Gastroesophageal sphincter (tissue), 4 donors: ENCODE measurements around the gene LIMS2. TPM values are rescaled to one million over a fixed set of nuclear protein-coding genes. Genes with fewer than 3 reads are reported as not detected.
A peak's percentile ranks its signal among the peaks of the same experiment; 100 is the strongest.

ENCODE experiments used
- ATAC-seq: fragments of 150-250 bp; one replicate; pipeline ENCODE4 v1.9.1; 2016; ENCODE audit warnings: mild to moderate bottlenecking, moderate library complexity
- H3K27ac ChIP-seq, 4 donors: fragments of 200-600 bp; sonication (generic) in 3 of 4; 1 replicate in 3 of 4; 2 replicates in 1 of 4; pipeline ENCODE4 v1.5.1; 2016 to 2019
- H3K27me3 ChIP-seq: fragments of 200-600 bp; sonication (generic); one replicate; pipeline ENCODE4 v1.5.1; 2019
- H3K36me3 ChIP-seq, 2 donors: fragments of 200-600 bp; sonication (generic); one replicate each; pipeline ENCODE4 v1.5.1; 2019; ENCODE audit warnings: control low read depth in 1 of 2
- H3K4me1 ChIP-seq, 3 donors: fragments of 200-600 bp; sonication (generic); 1 replicate in 2 of 3; 2 replicates in 1 of 3; pipeline ENCODE4 v1.5.1; 2016 to 2019; ENCODE audit warnings: control low read depth in 2 of 3
- H3K4me3 ChIP-seq, 2 donors: fragments of 200-600 bp; sonication (generic); one replicate each; pipeline ENCODE4 v1.5.1; 2019; ENCODE audit warnings: mild to moderate bottlenecking in 1 of 2, moderate library complexity in 1 of 2
- H3K9me3 ChIP-seq, 3 donors: fragments of 200-600 bp; sonication (generic); one replicate each; pipeline ENCODE4 v1.5.1; 2017 to 2019; ENCODE audit warnings: control low read depth in 2 of 3
- CTCF ChIP-seq, 4 experiments: fragments of 200-600 bp in 2 of 4; fragments of 450-650 bp in 2 of 4; sonication (generic) in 1 of 4; IDR thresholded peaks; one replicate each; pipeline ENCODE4 v1.5.1; 2017 to 2019; ENCODE audit warnings: antibody characterized with exemption in 4 of 4, mild to moderate bottlenecking in 2 of 4, moderate library complexity in 2 of 4
- EP300 ChIP-seq: sonication (generic); formaldehyde crosslinking; IDR thresholded peaks from one replicate; pipeline ENCODE4 v1.6.1; 2017; ENCODE audit warnings: antibody characterized with exemption, mild to moderate bottlenecking
- POLR2A ChIP-seq, 2 donors: fragments of 450-650 bp; IDR thresholded peaks; one replicate each; pipeline ENCODE4 v1.6.1; 2017; ENCODE audit warnings: antibody characterized with exemption in 2 of 2, mild to moderate bottlenecking in 2 of 2, moderate library complexity in 1 of 2
- POLR2AphosphoS5 ChIP-seq: sonication (generic); formaldehyde crosslinking; IDR thresholded peaks from one replicate; pipeline ENCODE4 v1.6.1; 2017; ENCODE audit warnings: antibody characterized with exemption
- WGBS, 2 donors: methylation state at CpG; one replicate each; pipeline ENCODE4 v1.1.5; 2018; ENCODE audit warnings: low coverage in 1 of 2; 5-methylcytosine and 5-hydroxymethylcytosine counted together
- total RNA-seq, 4 donors: library from RNA; depleted of rRNA; stranded (reverse); fragments of >200 nt; gene quantifications; one replicate each; pipeline ENCODE4 v1.1.0, GENCODE V29; 2016

The LIMS2 gene
- total RNA-seq, 4 donors from 2014 or later, result 81.4 to 275 (median 124) TPM

- Histone ChIP-seq H3K4me1 (peaks cover 13 to 99% (median 70%) of the 10 kb centered on the region in 3 donors), H3K27ac (peak overlapping the region; percentile 70 to 98 (median 84)), H3K4me3 (no peak overlapping the region), H3K36me3 (peaks cover 0 to 56% of the 10 kb centered on the region in 2 donors), H3K9me3 (no peaks in the 10 kb centered on the region), H3K27me3 (no peaks in the 10 kb centered on the region)
- 63 to 64% methylated on average over 5 to 13 of the region's 16 CpGs for WGBS, 2 donors
- TF ChIP-seq EP300 (no peak), CTCF (IDR thresholded peaks at IDR 0.05) (no peak), POLR2AphosphoS5 (no peak), POLR2A (IDR thresholded peaks at IDR 0.05) (no peak)
- no peak for ATAC-seq
Observed at GRCh38 chr2:127653421-127654083, 21.8 kb downstream of the LIMS2 start.

GRCh38 chr2:127652786-127653357, 22.5 kb downstream of the LIMS2 start:
- no peak overlapping the region for H3K4me3 ChIP-seq
- 25 to 44% methylated on average over 3 to 4 of the region's 25 CpGs for WGBS, 2 donors
- H3K9me3 ChIP-seq, result no peaks in the 10 kb centered on the region
- H3K27ac ChIP-seq, result peak overlapping the region; percentile 70 to 98 (median 84)
- H3K36me3 ChIP-seq, result peaks cover 0 to 62% of the 10 kb centered on the region in 2 donors
- ATAC-seq, result no peak
- H3K4me1 ChIP-seq, result peaks cover 13 to 99% (median 71%) of the 10 kb centered on the region in 3 donors
- no peak for TF ChIP-seq POLR2A (IDR thresholded peaks at IDR 0.05)
- TF ChIP-seq POLR2AphosphoS5, result no peak
- no peak for TF ChIP-seq CTCF (IDR thresholded peaks at IDR 0.05)
- TF ChIP-seq EP300, result no peak
- H3K27me3 ChIP-seq, result no peaks in the 10 kb centered on the region

- Histone ChIP-seq H3K4me1 (peaks cover 13 to 99% (median 71%) of the 10 kb centered on the region in 3 donors), H3K27ac (peak overlapping the region; percentile 70 to 98 (median 84)), H3K9me3 (no peaks in the 10 kb centered on the region), H3K27me3 (no peaks in the 10 kb centered on the region), H3K36me3 (peaks cover 0 to 58% of the 10 kb centered on the region in 2 donors), H3K4me3 (no peak overlapping the region)
- 7 to 28% methylated on average over 2 of the region's 14 CpGs for WGBS, 2 donors
- ATAC-seq, result peak; percentile 75
- TF ChIP-seq CTCF (IDR thresholded peaks at IDR 0.05) (no peak), POLR2AphosphoS5 (peak; percentile 90), POLR2A (IDR thresholded peaks at IDR 0.05) (no peak), EP300 (peak; percentile 52)
Observed at GRCh38 chr2:127651971-127652550, 23.3 kb downstream of the LIMS2 start.

GRCh38 chr2:127651381-127651809, 23.9 kb downstream of the LIMS2 start:
- no peak overlapping the region for H3K4me3 ChIP-seq
- no peak for ATAC-seq
- H3K27me3 ChIP-seq, result no peaks in the 10 kb centered on the region
- no peak for TF ChIP-seq CTCF (IDR thresholded peaks at IDR 0.05)
- TF ChIP-seq POLR2A (IDR thresholded peaks at IDR 0.05), result no peak
- no peak for TF ChIP-seq POLR2AphosphoS5
- no peak for TF ChIP-seq EP300
- WGBS, 2 donors, result 80% methylated on average over 2 of the region's 29 CpGs; no CpG with 5 or more reads in 1 of the 2 donors
- H3K9me3 ChIP-seq, result no peaks in the 10 kb centered on the region
- peaks cover 13 to 99% (median 71%) of the 10 kb centered on the region in 3 donors for H3K4me1 ChIP-seq
- peaks cover 0 to 54% of the 10 kb centered on the region in 2 donors for H3K36me3 ChIP-seq
- H3K27ac ChIP-seq, result peak overlapping the region; percentile 37 to 98 (median 84)
